HCT116 (cell line): ENCODE measurements around the gene FGF1. TPM values are rescaled to one million over a fixed set of nuclear protein-coding genes. Genes with fewer than 3 reads are reported as not detected.

Experiments used
- ATAC-seq: fragments of 200-7000 bp; cut with Tn5 transposase; 2 replicates; pipeline ENCODE4 v1.9.1; 2020; ENCODE audit warnings: mild to moderate bottlenecking, moderate library complexity
- BruUV-seq: library from RNA; stranded (reverse); fragments of 400-500 nt; replicated peaks from 2 replicates; lab custom pipeline; 2021; lab: Mats Ljungman, UMichigan
- CTCF ChIA-PET: fragments of 300-600 bp; sonication (Branson Sonifier 250); formaldehyde crosslinking; loops from one replicate; lab custom pipeline; 2021; ENCODE audit warnings: antibody characterized with exemption; lab: Charles Lee
- POLR2A ChIA-PET: fragments of 300-600, 350-600 bp; sonication (Branson Sonifier 250); formaldehyde crosslinking; loops from one replicate; lab custom pipeline; 2021; ENCODE audit warnings: antibody characterized with exemption; lab: Charles Lee
- RAD21 ChIA-PET, 2 experiments: fragments of 300-600 bp; sonication (Branson Sonifier 250); formaldehyde crosslinking; loops; one replicate each; lab custom pipeline; 2023; ENCODE audit warnings: low total read pairs in 2 of 2; ENCODE audit not compliant: uncharacterized antibody in 2 of 2, unreplicated experiment in 2 of 2, low non-redundant PET in 1 of 2; lab: Charles Lee
- DNase-seq: peaks from one replicate; pipeline ENCODE4 v3.0.0-alpha.2; 2010; ENCODE audit warnings: low read depth, low spot score
- H2AFZ ChIP-seq: fragments of 200-600 bp; shearing (Covaris generic), sonication (generic); 2 replicates; pipeline ENCODE4 v1.6.1; 2017; ENCODE audit warnings: low read depth, mixed run types, mixed read lengths, antibody characterized with exemption, low read length; ENCODE audit not compliant: poor library complexity, severe bottlenecking
- H3K27ac ChIP-seq: 2 replicates; pipeline ENCODE4 v1.5.1; 2012; ENCODE audit warnings: low read depth, low read length
- H3K27me3 ChIP-seq: fragments of 200-600 bp; sonication (generic); 2 replicates; pipeline ENCODE4 v1.6.1; 2016; ENCODE audit warnings: mixed run types, low read length, mixed read lengths; ENCODE audit not compliant: insufficient read depth
- H3K36me3 ChIP-seq, 2 experiments: fragments of 200-500 bp in 1 of 2; fragments of 200-600 bp in 1 of 2; sonication (Bioruptor generic) in 1 of 2; sonication (generic) in 1 of 2; 2 replicates each; pipeline versions ENCODE4 v1.5.1 to v1.6.1; 2014 to 2016; ENCODE audit warnings: low read length in 2 of 2, inconsistent platforms in 1 of 2, mixed read lengths in 1 of 2, mixed run types in 1 of 2; ENCODE audit not compliant: insufficient read depth in 2 of 2, control insufficient read depth in 1 of 2
- H3K4me1 ChIP-seq, 2 experiments: fragments of 200-600 bp in 1 of 2; sonication (generic) in 1 of 2; 2 replicates each; pipeline versions ENCODE4 v1.5.1 to v1.6.1; 2012 to 2017; ENCODE audit warnings: low read length in 2 of 2, inconsistent platforms in 1 of 2, mild to moderate bottlenecking in 1 of 2, mixed read lengths in 1 of 2, mixed run types in 1 of 2, moderate library complexity in 1 of 2; ENCODE audit not compliant: insufficient read depth in 2 of 2, control insufficient read depth in 1 of 2
- H3K4me2 ChIP-seq: fragments of 200-600 bp; sonication (generic); 2 replicates; pipeline ENCODE4 v1.6.1; 2017; ENCODE audit warnings: mixed run types, low read length, mixed read lengths
- H3K4me3 ChIP-seq, 2 experiments: fragments of 200-600 bp in 1 of 2; sonication (generic) in 1 of 2; replicated peaks in 1 of 2; 2 replicates each; pipeline ENCODE4 v1.5.1; 2011 to 2016; ENCODE audit warnings: low read length in 2 of 2, control low read depth in 1 of 2, low read depth in 1 of 2, mild to moderate bottlenecking in 1 of 2, mixed read lengths in 1 of 2, mixed run types in 1 of 2
- H3K79me2 ChIP-seq: fragments of 200-600 bp; sonication (generic); 2 replicates; pipeline ENCODE4 v1.6.1; 2017; ENCODE audit warnings: mild to moderate bottlenecking, mixed run types, low read length, moderate library complexity, mixed read lengths; ENCODE audit not compliant: insufficient read depth
- H3K9ac ChIP-seq: fragments of 200-600 bp; sonication (generic); 2 replicates; pipeline ENCODE4 v1.6.1; 2016; ENCODE audit warnings: low read length, mixed read lengths
- H3K9me2 ChIP-seq: fragments of 200-600 bp; sonication (generic), shearing (Covaris generic); 2 replicates; pipeline ENCODE4 v1.6.1; 2017; ENCODE audit warnings: mixed run types, mild to moderate bottlenecking, moderate library complexity; ENCODE audit not compliant: insufficient read depth
- H3K9me3 ChIP-seq, 2 experiments: fragments of 200-500 bp in 1 of 2; fragments of 200-600 bp in 1 of 2; sonication (Bioruptor generic) in 1 of 2; sonication (generic) in 1 of 2; 2 replicates each; pipeline ENCODE4 v1.6.1; 2014 to 2017; ENCODE audit warnings: low read length in 2 of 2, mixed read lengths in 2 of 2, inconsistent platforms in 1 of 2, low read depth in 1 of 2, mild to moderate bottlenecking in 1 of 2, mixed run types in 1 of 2, moderate library complexity in 1 of 2; ENCODE audit not compliant: control insufficient read depth in 1 of 2, insufficient read depth in 1 of 2
- H4K20me1 ChIP-seq: fragments of 200-600 bp; sonication (generic), shearing (Covaris generic); 2 replicates; pipeline ENCODE4 v1.6.1; 2017; ENCODE audit warnings: mixed run types, mild to moderate bottlenecking, moderate library complexity; ENCODE audit not compliant: insufficient read depth
- CBX3 ChIP-seq: IDR thresholded peaks from 2 replicates; pipeline ENCODE4 v1.6.1; 2012; ENCODE audit warnings: low read depth
- CEBPB ChIP-seq: IDR thresholded peaks from 2 replicates; pipeline ENCODE4 v1.6.1; 2012; ENCODE audit warnings: low read depth
- EGR1 ChIP-seq: IDR thresholded peaks from 2 replicates; pipeline ENCODE4 v1.6.1; 2012; ENCODE audit warnings: low read depth
- EZH2 ChIP-seq: fragments of 200-600 bp; sonication (generic); IDR thresholded peaks from 2 replicates; pipeline ENCODE4 v1.6.1; 2017; ENCODE audit warnings: antibody characterized with exemption, mixed run types
- JUND ChIP-seq: IDR thresholded peaks from 2 replicates; pipeline ENCODE4 v1.6.1; 2012
- POLR2AphosphoS5 ChIP-seq: IDR thresholded peaks from 2 replicates; pipeline ENCODE4 v1.6.1; 2011; ENCODE audit warnings: mild to moderate bottlenecking, low read depth, low read length, moderate library complexity
- RAD21 ChIP-seq: IDR thresholded peaks from 2 replicates; pipeline ENCODE4 v1.6.1; 2012; ENCODE audit warnings: low read depth, mild to moderate bottlenecking
- SIN3A ChIP-seq: IDR thresholded peaks from 2 replicates; pipeline ENCODE4 v1.6.1; 2012; ENCODE audit warnings: low read depth
- SP1 ChIP-seq: IDR thresholded peaks from 2 replicates; pipeline ENCODE4 v1.6.1; 2012; ENCODE audit warnings: low read depth
- YY1 ChIP-seq: IDR thresholded peaks from 2 replicates; pipeline ENCODE4 v1.6.1; 2011; ENCODE audit warnings: low read length, low read depth, moderate library complexity, mild to moderate bottlenecking; ENCODE audit not compliant: insufficient replicate concordance; ENCODE audit errors: extremely low read depth
- ZBTB33 ChIP-seq: IDR thresholded peaks from 2 replicates; pipeline ENCODE4 v1.6.1; 2011; ENCODE audit warnings: mild to moderate bottlenecking, low read length, moderate library complexity; ENCODE audit not compliant: insufficient replicate concordance; ENCODE audit errors: extremely low read depth
- ZFX ChIP-seq: fragments of 450-650 bp; IDR thresholded peaks from 2 replicates; pipeline ENCODE4 v1.6.1; 2017
- intact Hi-C: fragments of 100-400 bp; cut with micrococcal nuclease; formaldehyde crosslinking; loops from 2 replicates; pipeline ENCODE4 v1.10.0; 2022
- total RNA-seq: library from RNA; stranded (reverse); gene quantifications from one replicate; pipeline ENCODE4 v1.2.1, GENCODE V29; 2021; ENCODE audit not compliant: unreplicated experiment
- TF ChIP-seq, protein P1 (sequence below), 3 experiments: fragments of 200-600 bp in 1 of 3; sonication (generic) in 1 of 3; IDR thresholded peaks in 2 of 3; conservative IDR thresholded peaks in 1 of 3; 2 replicates each; pipeline ENCODE4 v1.5.1; 2012 to 2017; ENCODE audit warnings: low read depth in 2 of 3, low read length in 2 of 3, antibody characterized with exemption in 1 of 3, borderline replicate concordance in 1 of 3, control low read depth in 1 of 3, mild to moderate bottlenecking in 1 of 3, mixed read lengths in 1 of 3, mixed run types in 1 of 3, moderate library complexity in 1 of 3; ENCODE audit not compliant: insufficient read depth in 1 of 3

FGF1 gene
- total RNA-seq, 1 experiment from 2014 or later = not detected

- TF ChIP-seq, protein P1, sequence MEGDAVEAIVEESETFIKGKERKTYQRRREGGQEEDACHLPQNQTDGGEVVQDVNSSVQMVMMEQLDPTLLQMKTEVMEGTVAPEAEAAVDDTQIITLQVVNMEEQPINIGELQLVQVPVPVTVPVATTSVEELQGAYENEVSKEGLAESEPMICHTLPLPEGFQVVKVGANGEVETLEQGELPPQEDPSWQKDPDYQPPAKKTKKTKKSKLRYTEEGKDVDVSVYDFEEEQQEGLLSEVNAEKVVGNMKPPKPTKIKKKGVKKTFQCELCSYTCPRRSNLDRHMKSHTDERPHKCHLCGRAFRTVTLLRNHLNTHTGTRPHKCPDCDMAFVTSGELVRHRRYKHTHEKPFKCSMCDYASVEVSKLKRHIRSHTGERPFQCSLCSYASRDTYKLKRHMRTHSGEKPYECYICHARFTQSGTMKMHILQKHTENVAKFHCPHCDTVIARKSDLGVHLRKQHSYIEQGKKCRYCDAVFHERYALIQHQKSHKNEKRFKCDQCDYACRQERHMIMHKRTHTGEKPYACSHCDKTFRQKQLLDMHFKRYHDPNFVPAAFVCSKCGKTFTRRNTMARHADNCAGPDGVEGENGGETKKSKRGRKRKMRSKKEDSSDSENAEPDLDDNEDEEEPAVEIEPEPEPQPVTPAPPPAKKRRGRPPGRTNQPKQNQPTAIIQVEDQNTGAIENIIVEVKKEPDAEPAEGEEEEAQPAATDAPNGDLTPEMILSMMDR (IDR thresholded peaks at IDR 0.05 in 2 of 3, conservative IDR thresholded peaks at IDR 0.05 in 1 of 3; ENCODE audit: borderline replicate concordance in 1 of 3, insufficient read depth in 1 of 3, low read depth in 2 of 3, low read length in 2 of 3) = no peak
- TF ChIP-seq JUND = no peak
- no peak for TF ChIP-seq CBX3
- TF ChIP-seq ZBTB33 = no peak
- TF ChIP-seq SIN3A = no peak
- no peak for TF ChIP-seq ZFX
- no peak for TF ChIP-seq SP1
- TF ChIP-seq EGR1 = no peak
- TF ChIP-seq EZH2 = no peak
- no peak for TF ChIP-seq POLR2AphosphoS5
Measured at GRCh38 chr5:142550471-142550870, 135.4 kb downstream of the FGF1 start (continued).

DNA sequence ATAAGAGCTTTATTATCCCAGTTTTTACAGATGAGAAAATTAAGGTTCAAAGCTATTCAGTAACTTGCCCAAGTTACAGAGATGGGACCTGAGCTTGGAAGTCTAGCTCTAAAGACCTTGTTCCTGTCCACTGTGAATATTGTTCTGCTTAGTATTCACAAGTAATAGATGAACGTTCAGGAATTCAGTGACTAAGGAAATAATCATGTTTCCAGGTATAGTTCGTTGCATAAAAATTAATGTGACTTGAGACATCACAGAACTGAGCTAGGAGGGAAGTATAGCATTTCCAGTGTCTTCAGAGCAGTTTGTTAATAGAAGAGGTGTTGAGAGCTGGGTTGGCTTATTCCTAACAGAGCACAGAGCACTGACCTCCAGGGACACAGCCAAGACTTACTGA lies 136.1 kb downstream of the FGF1 start:
- TF ChIP-seq RAD21 (no peak), CEBPB (no peak), YY1 (no peak)
- TF ChIP-seq, protein P1 (IDR thresholded peaks at IDR 0.05 in 2 of 3, conservative IDR thresholded peaks at IDR 0.05 in 1 of 3; ENCODE audit: borderline replicate concordance in 1 of 3, insufficient read depth in 1 of 3, low read depth in 2 of 3, low read length in 2 of 3) = no peak
- Histone ChIP-seq H3K4me3 (no peak overlapping the region), H3K9ac (no peak overlapping the region), H3K4me2 (no peak overlapping the region), H3K79me2 (no peaks in the 10 kb centered on the region), H3K27ac (no peak overlapping the region), H3K27me3 (no peaks in the 10 kb centered on the region), H3K9me3 (no peaks in the 10 kb centered on the region), H3K9me2 (no peaks in the 10 kb centered on the region), H3K36me3 (no peaks in the 10 kb centered on the region), H3K4me1 (peaks cover 12 to 32% of the 10 kb centered on the region in 2 experiments), H4K20me1 (no peaks in the 10 kb centered on the region), H2AFZ (no peak overlapping the region)
- ChIA-PET RAD21 (interaction anchor here in 1 of 2 experiments (1.6 to 2.0 kb wide), 2 partner anchors 149 to 398 kb away, joined by 4 to 12 read pairs; no protein-coding TSS in a partner anchor), POLR2A (interaction anchor here (1.2 to 4.3 kb wide), 3 partner anchors 186 to 190 kb away, joined by 3 to 18 read pairs (median 10); no protein-coding TSS in a partner anchor), CTCF (interaction anchor here (1.1 to 2.5 kb wide), 5 partner anchors 24 to 382 kb away, joined by 3 to 20 read pairs (median 9); no protein-coding TSS in a partner anchor)
- BruUV-seq = no TSS peak
- intact Hi-C loops = loop anchor here (2.0 to 5.0 kb wide), 6 partner anchors 103 to 383 kb away; no protein-coding TSS in a partner anchor
- DNase-seq (no peak), ATAC-seq (no peak)
